HG03196 (cell line): ENCODE results near the gene RPS6KA2.
A peak's percentile ranks its signal among the peaks of the same experiment; 100 is the strongest.
"Not testable (repeated sequence)": the region's sequence is repeated elsewhere in the genome, so short reads cannot be mapped to it uniquely, and the experiment has no call there.

Experiments used
- ATAC-seq: cut with Tn5 transposase; IDR thresholded peaks from one replicate; pipeline ENCODE4 v1.9.1; 2021; ENCODE audit not compliant: unreplicated experiment

Gene RPS6KA2

DNA sequence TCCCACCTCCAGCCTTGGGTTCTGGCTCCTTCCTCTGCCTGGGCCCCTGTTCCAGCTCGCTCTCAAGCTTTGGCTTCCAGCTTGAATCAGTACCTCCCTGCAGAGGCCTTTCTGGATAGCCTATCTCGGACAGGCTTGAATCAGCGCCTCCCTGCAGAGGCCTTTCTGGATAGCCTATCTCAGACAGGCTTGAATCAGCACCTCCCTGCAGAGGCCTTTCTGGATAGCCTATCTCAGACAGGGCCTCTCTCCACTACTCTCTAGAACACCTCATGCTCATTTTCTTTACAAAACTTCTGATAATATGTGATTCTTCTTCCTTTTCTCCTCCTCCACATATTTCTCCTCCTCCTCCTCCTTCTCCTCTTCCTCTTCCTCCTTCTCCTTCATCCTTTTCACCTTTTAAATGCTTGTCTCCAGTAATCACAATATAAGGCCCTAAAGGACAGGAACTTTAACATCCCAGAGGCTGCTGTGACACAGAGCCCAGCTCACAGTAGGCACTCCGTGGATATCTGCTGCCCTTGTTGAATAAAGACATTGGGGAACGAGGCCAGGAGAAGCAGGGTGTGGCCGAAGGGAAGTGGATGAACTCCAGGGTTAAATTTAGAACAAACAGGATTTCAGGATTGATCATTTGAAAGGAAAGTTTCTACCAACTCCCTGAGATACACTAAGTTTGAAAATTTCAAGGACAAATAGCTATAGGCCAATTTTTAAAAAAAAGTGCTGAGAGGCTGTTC is 9.3 kb upstream of the RPS6KA2 start:
- ATAC-seq, result no peak

DNA sequence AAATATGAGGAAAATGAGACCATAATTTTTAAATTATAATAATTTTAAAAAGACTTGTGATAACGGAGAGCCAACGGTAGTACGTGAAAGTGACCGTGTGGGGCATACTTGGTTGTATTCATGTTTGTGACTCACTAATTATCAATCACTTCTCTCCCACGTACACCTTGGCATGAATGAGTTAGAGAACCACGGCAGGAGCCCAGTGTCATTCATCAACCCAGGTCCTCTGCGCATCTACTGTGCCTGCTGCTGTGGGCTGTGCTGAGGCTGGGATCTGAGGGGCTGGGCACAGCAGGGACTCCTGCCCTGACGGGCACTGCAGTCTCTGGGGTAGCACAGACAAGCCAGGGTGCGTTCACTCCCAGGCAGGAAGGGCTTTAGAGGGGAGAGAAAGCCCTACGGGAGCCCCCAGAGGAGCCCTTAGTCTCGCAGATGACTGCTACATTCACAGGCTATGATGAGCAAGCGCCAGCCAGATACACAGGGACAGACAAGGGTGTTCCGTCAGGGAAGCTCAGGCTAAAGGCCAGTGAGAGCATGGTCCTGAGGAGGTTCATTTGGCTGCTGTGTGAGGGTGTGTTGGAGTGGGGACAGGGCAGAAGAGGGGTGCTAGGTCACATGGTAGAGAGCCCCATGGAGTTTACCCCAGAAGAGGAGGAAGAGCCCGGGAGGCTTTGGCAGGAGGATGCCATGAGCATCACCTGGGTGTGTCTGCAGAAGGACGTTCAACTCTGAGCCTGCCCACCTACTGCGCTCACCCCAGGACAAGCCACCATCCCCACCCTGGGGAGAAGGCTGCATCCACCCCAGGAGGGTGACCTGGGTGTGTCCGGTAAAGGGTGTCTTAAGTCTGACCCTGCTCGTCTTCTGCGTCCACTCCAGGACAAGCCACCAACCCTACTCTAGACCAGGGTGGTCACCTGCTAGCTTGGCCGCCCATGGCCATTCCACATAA is 8.2 kb upstream of the RPS6KA2 start:
- no peak for ATAC-seq

DNA sequence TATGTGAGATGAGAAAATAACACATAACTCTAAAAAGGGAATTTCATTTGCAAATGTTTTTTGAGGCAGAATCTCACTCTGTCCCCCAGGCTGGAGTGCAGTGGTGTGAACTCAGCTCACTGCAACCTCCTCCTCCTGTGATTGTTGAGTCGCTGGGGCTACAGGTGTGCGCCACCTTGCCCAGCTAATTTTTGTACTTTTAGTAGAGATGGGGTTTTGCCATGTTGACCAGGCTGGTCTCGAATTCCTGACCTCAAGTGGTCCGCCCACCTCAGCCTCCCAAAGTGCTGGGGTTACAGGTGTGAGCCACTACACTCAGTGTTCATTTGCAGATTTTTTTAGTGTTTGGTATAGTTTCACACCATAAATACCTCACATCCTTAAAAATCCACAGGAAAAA is 7.5 kb upstream of the RPS6KA2 start:
- ATAC-seq, result not testable (repeated sequence)

DNA sequence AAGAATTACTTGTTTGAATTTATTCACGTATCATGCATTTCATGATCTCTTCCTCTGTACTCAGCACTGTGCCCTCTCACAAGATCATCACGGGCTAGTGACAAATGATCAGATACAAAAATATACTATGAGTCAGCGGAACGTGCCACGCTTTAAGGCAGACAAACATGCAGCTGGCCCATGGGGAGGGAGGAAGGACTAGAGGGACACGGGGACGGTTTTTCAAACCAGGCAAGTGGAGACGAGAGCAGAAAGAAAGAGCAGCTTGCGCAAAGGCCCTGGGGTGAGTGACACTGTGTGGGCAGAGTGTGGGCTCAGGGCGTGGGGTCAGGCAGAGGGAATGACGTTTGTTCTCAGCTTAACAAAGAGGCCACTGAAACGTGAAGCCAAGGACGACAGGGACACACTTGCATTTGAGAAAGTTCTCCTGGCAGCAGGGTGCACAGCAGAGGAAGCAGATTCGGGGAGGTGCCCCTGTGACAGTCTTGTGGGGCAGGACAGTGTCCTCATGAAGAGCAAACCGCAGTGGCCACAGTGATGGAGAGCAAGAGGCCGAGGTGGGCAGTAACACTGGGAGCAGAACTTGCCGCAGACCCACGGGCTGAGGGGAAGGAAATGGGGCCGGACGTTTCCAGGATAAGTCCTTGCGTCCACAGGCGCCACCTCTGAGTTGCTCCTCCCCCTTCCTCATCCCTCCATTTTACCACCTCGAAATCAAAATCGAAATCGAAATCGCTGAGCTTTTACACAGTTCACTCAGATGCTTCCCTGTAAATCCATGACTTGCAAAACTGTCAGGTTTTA is 6.9 kb upstream of the RPS6KA2 start:
- ATAC-seq, result peak; percentile 58

DNA sequence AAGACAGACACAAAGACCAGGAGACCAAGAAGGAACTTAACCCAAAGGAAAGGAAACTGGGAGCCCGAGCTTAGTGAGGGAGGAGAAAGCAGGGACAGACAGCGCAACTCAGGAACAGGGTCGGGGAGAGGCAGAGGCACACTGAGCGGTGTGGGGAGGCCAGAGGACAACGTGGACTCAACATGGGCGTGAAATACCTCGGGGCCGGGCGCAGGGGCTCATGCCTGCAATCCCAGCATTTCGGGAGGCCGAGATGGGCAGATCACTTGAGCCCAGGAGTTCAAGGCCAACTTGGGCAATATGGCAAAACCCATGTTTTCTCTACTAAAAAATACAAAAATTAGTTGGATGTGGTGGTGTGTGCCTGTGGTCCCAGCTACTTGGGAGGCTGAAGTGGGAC is 5.7 kb upstream of the RPS6KA2 start:
- no peak for ATAC-seq

DNA sequence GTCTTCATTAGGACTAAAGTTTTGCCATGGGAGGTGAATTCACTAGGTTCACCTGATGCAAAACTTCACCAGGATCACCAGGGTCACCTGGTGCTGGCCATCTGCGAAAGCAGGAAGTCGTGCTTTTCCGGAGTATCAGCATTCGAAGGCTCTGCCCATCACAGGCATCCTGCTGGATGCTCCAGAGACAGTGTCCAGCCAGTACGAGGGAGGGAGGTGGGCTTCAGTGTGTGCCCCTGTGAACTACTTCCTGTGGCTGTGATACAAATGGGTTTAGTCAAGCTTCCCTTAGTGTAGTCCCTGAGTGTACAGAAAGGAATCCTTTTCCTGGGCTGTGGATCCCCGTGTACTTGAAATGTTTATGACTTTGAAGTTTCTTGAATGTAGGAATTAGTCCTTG is 3.4 kb upstream of the RPS6KA2 start:
- ATAC-seq, result no peak

DNA sequence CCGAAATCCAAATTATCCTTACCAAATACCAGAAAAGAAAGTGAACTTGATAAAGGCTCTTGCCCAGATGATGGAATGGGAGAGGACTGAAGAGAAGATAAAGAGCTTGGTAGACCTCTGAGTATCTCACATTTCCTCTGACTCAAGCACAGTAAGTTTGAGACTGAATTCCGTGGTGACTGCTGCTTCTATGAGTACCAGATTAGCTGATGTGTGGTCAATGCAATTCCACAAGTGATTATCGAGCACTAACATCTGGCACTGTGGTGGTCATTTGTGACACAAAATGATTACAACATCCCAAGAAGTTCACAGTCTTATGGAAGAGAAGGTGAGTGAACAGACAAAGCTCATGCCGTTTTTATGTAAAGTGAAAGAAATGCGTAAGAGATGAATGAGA is 2.6 kb upstream of the RPS6KA2 start:
- ATAC-seq, result no peak

DNA sequence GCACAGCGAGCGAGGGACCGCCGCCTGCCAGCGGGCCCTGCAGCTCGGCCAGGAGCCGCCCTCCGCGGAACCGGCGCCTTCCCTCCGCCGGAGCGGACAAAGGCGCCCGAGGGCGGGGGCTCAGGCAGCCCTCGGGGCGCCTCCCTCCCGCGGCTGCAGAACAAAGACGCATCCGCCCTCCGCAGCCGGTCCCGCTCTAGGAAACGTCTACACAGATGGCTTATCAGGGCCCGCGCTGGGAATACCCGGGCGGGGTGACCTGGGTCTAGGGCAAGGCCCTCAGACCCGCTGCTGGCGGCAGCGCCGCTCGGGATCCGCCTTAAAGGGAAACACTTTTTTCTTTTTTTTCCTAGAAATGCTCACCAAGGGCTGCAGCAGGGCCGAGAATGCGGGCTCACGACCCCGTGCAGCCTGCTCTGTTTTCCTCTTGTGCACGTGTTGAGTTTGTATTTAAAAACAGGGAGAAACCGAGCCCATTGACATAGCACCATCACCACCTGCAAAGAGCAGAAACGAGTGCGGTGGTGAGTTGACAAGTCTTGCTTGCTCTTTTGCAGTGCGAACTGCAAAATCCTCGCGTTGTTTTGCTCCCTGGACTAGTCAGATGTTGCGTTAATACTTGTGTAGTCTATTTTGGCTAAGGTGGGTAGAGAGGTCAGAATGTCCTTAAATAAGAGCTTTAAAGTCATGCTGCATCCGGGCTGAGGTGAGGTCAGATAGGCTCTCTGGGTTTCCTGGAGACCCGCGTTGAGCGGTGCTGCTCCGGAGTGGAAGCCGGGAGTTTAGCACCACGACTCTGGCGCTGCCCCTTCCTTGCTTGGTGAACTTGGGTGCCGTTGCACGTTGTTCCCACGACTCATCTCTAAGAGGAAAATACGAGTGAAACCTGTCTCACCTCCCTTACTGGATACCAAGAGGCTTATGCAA is 1.1 kb upstream of the RPS6KA2 start:
- ATAC-seq, result peak; percentile 23

DNA sequence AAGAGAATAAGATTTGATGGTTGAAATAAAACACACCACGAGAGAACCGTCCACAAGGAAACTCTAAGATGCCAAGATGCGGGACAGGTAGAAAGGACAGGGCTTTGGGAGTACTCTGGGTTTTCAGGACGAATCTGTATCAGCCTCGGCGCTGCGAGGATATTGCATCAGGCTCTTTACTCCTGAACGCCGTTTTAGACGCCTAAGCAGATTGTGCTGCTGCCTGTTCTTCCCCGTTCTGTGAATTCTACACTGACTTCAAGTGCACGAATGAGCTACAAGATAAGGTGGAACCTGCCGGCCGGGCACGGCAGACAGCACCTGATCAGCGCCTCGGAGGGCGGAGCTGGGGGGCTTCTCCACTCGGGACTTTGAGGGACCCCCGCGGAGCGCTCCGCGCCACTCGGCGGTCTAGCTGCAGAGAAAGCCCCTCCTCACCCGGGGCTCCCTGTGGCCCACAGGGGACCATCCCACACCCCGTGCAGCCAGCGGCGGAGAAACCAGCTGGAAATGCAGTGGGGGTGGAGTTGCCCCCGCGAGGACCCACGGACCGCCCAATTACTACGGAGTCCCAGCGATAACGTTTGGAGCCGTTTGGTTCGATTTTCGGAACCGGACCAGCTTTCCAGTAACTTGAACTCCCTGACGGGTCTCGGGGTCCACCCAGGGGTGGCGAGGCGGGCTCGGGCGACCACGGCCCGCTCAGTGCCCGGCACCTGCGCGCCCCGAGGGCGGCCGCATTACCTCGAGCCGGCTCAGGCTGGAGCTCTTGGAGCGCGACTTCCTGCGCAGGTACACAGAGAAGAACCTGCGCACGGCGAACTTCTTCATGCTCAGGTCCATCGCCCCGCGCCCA is 646 bp downstream of the RPS6KA2 start:
- ATAC-seq, result peak; percentile 3

DNA sequence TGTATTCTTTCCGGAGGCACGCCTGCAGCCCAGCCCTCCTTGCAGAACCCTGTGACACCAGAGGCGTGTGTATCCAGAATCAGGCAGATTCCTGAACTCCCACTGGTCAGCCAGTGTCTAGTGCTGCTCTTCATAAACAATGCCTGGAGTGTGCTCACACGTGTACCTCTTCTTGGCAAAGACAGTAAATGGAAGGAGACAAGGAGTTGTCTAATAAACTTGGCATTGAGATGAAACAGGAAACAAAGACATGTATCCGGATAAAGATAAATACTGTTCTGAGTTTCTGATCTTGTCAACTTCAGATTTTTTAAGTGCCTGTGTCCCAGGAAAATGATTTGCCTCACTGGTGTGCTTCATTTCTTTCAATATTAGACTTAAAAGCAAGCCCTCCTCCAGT is 1.7 kb downstream of the RPS6KA2 start:
- no peak for ATAC-seq

DNA sequence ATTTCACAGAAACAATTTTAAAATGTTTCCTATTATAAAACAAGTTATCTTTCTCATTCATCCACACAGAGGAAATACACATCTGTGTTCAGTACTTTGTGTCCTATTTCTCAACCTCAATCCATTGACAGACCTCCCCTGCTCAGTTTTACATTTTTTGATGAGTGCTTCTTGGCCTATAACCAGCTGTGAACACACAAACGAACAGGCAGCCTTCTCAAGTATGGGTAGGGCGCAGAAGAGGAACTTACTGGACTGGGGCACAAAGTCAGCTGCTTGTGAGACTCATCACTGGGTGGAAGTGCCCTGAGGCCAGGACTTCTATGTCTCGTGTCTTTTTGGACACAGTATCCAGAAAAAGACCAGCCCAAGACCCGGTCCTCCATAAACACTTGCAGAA is 2.8 kb downstream of the RPS6KA2 start:
- no peak for ATAC-seq

DNA sequence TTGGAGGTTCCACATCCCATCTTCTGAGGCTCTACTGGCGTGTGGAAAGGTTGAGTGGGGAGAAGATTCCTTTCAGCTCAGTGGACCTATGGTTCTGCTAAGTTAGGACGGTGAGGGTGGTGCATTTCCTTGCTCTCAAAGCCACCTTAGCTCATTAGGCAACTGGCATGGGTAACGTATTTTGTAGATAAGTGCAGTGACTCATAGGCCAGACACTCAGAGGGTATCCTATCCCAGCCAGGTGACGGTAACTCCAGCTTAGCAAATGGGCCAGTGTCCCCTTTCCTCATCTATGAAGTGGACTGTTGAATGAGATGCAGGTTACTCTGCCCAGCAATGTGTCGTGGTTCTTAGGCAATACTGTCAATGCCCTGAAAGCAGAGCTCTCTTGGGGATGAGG is 3.7 kb downstream of the RPS6KA2 start:
- ATAC-seq, result no peak

DNA sequence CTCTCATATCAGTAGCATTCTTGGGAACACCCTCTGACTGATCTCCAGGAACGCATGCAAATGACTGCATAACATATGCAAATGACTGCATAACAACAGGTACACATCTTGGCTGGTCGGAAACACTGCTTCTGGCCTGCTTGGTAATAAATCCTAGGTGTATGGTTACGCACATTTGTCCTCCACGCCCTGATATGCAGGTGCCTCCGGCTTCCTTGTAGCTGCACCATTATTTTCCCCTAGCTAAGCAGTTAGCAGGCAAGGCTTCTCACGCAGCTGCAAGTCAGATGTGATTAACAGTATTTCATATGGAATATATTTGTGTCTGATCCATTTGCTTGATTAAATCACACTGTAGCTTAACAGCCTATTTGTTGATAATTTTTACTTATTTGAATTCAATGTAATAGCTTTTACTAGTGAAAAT is 5.9 kb downstream of the RPS6KA2 start:
- no peak for ATAC-seq

DNA sequence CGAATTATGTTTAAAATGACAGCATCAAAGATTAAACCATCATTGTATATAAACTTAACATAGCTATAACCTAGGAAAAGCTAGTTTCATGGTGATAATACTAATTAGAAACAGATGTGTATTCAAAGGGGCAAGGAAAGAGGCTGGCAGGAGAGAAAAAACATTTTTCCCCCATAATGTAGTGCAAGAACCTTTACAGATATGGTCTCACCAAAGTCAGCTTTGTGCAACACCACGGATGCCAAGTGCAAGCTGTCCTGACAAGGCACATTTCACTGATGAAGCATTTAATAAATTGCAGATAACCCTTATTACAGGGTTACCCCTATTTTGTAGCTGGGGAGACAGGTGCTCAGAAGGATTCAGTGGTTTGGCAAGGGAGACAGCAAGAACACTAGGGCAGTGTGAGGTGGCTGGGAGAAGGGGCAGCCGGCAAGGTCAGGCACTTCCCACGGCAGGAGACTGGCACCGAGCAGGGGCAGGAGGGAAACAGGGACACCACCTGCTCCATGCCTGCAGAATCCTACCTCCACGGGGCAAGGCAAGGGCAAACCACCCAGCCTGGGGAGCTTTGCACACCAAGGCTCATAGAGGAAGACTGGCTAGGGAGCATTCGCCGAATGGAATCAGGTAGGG is 6.5 kb downstream of the RPS6KA2 start:
- no peak for ATAC-seq

DNA sequence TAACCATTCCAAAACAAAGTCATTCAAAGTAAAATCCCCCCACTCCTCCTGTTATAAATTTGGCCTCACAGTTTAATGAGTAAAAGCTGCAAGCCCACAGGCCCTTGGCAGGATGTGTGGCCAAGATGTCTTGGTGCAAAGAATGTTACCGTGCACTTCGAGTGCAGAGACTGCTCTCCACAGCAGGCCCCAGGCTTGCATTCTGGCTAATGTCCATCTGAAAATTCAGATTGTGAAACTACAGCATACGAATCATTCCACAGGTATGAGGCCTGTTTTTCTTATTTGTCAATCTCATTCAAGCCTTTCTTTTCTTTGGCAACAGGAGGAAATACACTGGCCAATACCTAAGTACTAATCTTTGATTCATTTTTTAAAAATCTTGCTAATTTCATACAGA is 7.1 kb downstream of the RPS6KA2 start:
- ATAC-seq, result no peak

DNA sequence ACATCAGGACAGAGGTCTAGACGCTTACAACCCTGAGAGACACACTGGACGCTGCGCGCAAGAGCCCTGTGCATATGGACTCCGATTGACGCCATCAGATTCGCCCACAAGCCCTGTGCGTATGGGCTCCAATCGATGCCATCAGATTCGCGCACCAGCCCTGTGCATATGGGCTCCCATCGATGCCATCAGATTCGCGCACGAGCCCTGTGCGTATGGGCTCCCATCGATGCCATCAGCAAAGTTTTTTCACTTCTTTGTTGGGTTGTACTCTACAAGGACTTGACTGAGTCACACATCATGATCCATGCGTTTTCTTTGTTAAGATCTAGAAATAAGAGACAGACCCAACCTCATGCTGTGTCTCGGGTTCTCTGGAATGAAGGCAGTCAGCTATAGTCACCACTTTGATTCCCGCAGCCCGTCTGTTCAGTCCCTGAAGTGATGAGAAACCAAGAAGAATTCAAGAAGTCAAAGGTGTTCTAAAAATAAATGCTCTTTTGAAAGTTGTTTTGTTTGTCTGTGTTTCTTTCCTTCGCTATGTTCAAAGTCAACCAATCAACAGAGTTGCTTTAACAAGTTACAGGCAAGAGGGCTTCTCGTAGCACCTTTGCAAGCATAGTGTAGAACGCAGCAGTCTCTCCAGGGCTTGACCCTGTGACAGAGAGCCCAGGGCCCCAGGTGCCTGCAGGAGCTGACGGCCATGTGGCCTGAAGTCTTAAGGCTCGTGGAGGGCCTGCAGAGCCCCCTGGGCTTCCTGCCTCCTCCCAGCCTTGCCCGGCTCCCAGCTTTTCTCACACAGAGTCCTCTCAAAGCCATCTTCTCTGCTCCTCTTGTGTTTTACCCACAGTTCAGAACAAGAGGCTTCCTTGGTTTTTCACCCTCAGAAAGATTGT is 7.9 kb downstream of the RPS6KA2 start:
- no peak for ATAC-seq

DNA sequence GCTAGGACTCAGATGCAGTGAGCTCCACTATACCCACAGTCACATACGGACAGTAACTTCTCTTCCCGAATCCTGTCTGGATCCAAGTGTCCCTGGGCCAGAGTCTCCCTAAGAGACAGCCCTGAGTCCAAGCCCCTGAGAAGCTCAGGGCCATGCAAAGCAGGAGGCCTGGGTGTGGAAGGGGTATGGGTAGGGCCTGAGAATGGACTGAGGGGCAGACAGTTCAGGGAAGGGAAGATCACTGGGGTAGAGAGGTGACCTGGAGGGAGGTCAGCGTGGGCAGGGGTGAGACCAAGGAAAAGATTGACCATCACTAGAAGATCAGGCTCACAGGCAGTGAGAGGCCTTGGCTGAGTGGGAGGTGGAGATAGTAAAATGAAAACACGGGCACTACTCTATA is 8.8 kb downstream of the RPS6KA2 start:
- ATAC-seq, result no peak

DNA sequence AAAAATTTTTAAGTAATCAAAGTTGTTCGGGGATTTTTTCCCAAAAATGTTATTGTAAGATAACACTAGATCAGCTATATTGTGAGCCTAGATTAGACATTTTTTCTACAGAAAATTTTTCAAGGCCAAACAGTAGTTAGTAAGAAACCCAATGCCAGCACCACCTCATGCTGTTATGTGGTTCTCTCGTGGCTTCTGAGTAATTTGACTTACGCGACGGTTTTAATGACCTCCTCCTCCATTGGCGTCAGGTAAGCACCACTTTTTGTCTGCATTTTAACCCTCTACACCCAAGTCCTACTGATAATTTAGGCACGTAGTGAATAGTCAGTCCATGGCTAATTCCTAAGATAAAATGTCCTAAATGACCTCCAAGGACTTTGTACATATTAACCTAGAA is 9.7 kb downstream of the RPS6KA2 start:
- no peak for ATAC-seq
